HCT116 (cell line): ENCODE measurements around the gene SPOPL.

ENCODE experiments used
- EZH2phosphoT487 ChIP-seq: fragments of 200-600 bp; IDR thresholded peaks from 2 replicates; pipeline ENCODE4 v1.6.1; 2018; ENCODE audit warnings: antibody characterized with exemption, borderline replicate concordance
- JUND ChIP-seq: IDR thresholded peaks from 2 replicates; pipeline ENCODE4 v1.6.1; 2012
- SP1 ChIP-seq: IDR thresholded peaks from 2 replicates; pipeline ENCODE4 v1.6.1; 2012; ENCODE audit warnings: low read depth
- YY1 ChIP-seq: IDR thresholded peaks from 2 replicates; pipeline ENCODE4 v1.6.1; 2011; ENCODE audit warnings: low read length, low read depth, moderate library complexity, mild to moderate bottlenecking; ENCODE audit not compliant: insufficient replicate concordance; ENCODE audit errors: extremely low read depth
- TF ChIP-seq, protein P1 (sequence below), 3 experiments: fragments of 200-600 bp in 1 of 3; sonication (generic) in 1 of 3; IDR thresholded peaks in 2 of 3; conservative IDR thresholded peaks in 1 of 3; 2 replicates each; pipeline ENCODE4 v1.5.1; 2012 to 2017; ENCODE audit warnings: low read depth in 2 of 3, low read length in 2 of 3, antibody characterized with exemption in 1 of 3, borderline replicate concordance in 1 of 3, control low read depth in 1 of 3, mild to moderate bottlenecking in 1 of 3, mixed read lengths in 1 of 3, mixed run types in 1 of 3, moderate library complexity in 1 of 3; ENCODE audit not compliant: insufficient read depth in 1 of 3

DNA sequence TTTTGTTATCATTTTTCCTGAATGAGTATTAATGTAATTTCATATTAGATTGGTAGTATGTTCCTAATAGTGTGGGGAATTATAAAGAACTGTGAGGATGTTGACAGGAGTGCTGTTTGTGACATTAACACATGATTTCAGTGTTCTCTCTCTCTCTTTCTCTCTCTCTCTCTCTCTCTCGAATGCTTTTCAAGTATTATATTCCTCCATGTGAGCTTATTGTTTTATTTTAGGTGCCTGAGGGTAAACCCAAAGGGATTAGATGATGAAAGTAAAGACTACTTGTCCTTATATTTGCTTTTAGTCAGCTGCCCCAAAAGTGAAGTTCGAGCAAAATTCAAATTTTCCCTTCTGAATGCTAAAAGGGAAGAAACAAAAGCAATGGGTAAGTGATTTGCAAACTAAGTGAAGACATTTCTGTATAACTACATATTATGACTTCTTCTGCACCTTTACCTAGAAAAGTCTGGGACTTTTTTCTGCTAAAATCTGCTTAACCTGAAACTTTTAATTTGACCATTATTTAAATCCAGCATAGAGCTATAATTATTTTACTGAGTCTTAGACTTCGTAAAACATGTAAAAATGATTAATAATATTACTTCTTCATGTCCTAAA lies 49.2 kb downstream of the SPOPL start:
- TF ChIP-seq SP1 (no peak), YY1 (no peak), JUND (no peak), EZH2phosphoT487 (no peak)
- TF ChIP-seq, protein P1, sequence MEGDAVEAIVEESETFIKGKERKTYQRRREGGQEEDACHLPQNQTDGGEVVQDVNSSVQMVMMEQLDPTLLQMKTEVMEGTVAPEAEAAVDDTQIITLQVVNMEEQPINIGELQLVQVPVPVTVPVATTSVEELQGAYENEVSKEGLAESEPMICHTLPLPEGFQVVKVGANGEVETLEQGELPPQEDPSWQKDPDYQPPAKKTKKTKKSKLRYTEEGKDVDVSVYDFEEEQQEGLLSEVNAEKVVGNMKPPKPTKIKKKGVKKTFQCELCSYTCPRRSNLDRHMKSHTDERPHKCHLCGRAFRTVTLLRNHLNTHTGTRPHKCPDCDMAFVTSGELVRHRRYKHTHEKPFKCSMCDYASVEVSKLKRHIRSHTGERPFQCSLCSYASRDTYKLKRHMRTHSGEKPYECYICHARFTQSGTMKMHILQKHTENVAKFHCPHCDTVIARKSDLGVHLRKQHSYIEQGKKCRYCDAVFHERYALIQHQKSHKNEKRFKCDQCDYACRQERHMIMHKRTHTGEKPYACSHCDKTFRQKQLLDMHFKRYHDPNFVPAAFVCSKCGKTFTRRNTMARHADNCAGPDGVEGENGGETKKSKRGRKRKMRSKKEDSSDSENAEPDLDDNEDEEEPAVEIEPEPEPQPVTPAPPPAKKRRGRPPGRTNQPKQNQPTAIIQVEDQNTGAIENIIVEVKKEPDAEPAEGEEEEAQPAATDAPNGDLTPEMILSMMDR (IDR thresholded peaks at IDR 0.05 in 2 of 3, conservative IDR thresholded peaks at IDR 0.05 in 1 of 3; ENCODE audit: borderline replicate concordance in 1 of 3, insufficient read depth in 1 of 3, low read depth in 2 of 3, low read length in 2 of 3) = no peak
